M059J (cell line): ENCODE results near the gene RTL1. TPM values are rescaled to one million over a fixed set of nuclear protein-coding genes. Genes with fewer than 3 reads are reported as not detected.

ENCODE experiments used
- DNase-seq: peaks from one replicate; pipeline ENCODE4 v3.0.0-alpha.2; 2012; ENCODE audit warnings: low read depth
- total RNA-seq: library from RNA; depleted of rRNA; stranded (reverse); fragments of >200 nt; shearing (Covaris generic); gene quantifications from 2 replicates; pipeline ENCODE4 v1.2.3, GENCODE V29; 2014

Gene RTL1
- total RNA-seq, 1 experiment from 2014 or later: 0.02 TPM

GRCh38 chr14:100898935-100899883, 4.3 kb downstream of the RTL1 start:
- DNase-seq: no peak

- DNase-seq: no peak
Observed at GRCh38 chr14:100898465-100898864, 5.1 kb downstream of the RTL1 start.

- DNase-seq: no peak
Observed at GRCh38 chr14:100896369-100897060, 7.0 kb downstream of the RTL1 start.

- no peak for DNase-seq
Observed at GRCh38 chr14:100895411-100895810, 8.1 kb downstream of the RTL1 start.

GRCh38 chr14:100894416-100894815, 9.1 kb downstream of the RTL1 start:
- DNase-seq: no peak

- no peak for DNase-seq
Observed at GRCh38 chr14:100893760-100894159, 9.8 kb downstream of the RTL1 start.

- DNase-seq: no peak
Observed at GRCh38 chr14:100893228-100893601, 10.3 kb downstream of the RTL1 start.

- no peak for DNase-seq
Observed at GRCh38 chr14:100892496-100893227, 10.9 kb downstream of the RTL1 start.

- DNase-seq: no peak
Observed at GRCh38 chr14:100891501-100892445, 11.7 kb downstream of the RTL1 start.

- DNase-seq: no peak
Observed at GRCh38 chr14:100891051-100891450, 12.5 kb downstream of the RTL1 start.

GRCh38 chr14:100890061-100890850, 13.3 kb downstream of the RTL1 start:
- DNase-seq: no peak

GRCh38 chr14:100889641-100890040, 13.9 kb downstream of the RTL1 start:
- DNase-seq: no peak

- DNase-seq: no peak
Observed at GRCh38 chr14:100888789-100889315, 14.7 kb downstream of the RTL1 start.

GRCh38 chr14:100887728-100888335, 15.7 kb downstream of the RTL1 start:
- no peak for DNase-seq

GRCh38 chr14:100885617-100886016, 17.9 kb downstream of the RTL1 start:
- DNase-seq: no peak

GRCh38 chr14:100885196-100885595, 18.3 kb downstream of the RTL1 start:
- no peak for DNase-seq

GRCh38 chr14:100884456-100884855, 19.1 kb downstream of the RTL1 start:
- DNase-seq: no peak

- no peak for DNase-seq
Observed at GRCh38 chr14:100883789-100884101, 19.8 kb downstream of the RTL1 start.

- DNase-seq: no peak
Observed at GRCh38 chr14:100882991-100883788, 20.3 kb downstream of the RTL1 start.
